ENCODE data around the gene EPHA4. TPM values are rescaled to one million over a fixed set of nuclear protein-coding genes. Genes with fewer than 3 reads are reported as not detected.

The EPHA4 gene
- total and polyA plus RNA-seq, 4 donors: 0.43 to 2.3 (median 1.1) TPM

DNA sequence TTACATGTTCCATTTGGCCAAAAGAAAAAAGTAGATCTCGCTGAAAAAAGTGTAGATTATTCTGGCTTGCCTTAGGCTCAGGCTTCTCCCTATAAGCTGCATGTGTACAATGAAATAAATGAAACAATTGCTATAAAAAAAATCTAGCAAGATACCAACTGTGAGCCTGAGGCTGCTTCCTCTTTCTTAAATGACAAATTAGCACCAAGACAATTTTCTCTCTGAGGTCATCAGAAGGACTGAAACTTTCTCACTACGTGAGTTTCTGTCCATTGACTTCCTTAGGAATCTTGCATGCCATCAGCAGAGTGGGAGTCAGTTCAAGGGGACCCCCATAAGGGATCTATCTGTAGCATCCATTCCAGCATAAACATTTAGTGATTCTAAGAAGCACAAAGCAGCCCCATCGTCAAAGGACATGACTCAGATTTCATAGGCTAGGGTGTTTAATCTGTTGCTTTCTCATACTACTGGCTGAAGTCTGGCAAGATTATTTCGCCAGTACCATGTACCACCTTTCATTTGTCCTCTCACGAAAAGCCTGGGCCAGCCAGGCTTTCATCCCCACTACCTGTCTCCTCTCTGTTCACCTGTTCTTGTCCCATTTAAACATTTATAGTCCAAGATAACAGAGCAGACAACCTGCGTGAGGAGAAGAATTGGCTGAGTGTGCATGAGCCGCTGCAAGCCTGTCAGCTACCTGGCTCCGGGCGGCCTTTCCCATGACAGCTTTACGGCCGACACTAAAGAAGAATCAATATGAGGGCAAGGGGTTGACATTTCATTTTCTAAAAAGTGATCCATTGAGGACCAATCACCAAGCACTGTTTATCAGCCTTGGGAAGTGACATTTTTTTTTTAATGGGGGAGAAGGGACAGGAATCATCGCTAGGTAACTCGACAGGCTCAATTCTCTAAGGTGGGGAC lies 120.0 kb downstream of the EPHA4 start:
- Histone ChIP-seq H3K4me3 (ENCODE audit: low read depth in 1 of 3, low read length in 3 of 3) (no peak overlapping the region), H3K27ac (ENCODE audit: low read depth in 1 of 2, low read length in 2 of 2) (no peak overlapping the region), H3K27me3 (ENCODE audit: control insufficient read depth in 4 of 4, insufficient read depth in 4 of 4, low read length in 3 of 4) (no peaks in the 10 kb centered on the region), H3K9ac (ENCODE audit: low read depth in 1 of 2, low read length in 2 of 2) (no peak overlapping the region), H3K4me1 (ENCODE audit: control insufficient read depth in 4 of 4, insufficient read depth in 4 of 4, low read length in 3 of 4) (no peaks in the 10 kb centered on the region), H3K9me3 (ENCODE audit: control insufficient read depth in 4 of 4, low read length in 3 of 4) (no peaks in the 10 kb centered on the region), H3K36me3 (ENCODE audit: control insufficient read depth in 4 of 4, insufficient read depth in 3 of 4, low read depth in 1 of 4, low read length in 3 of 4) (no peaks in the 10 kb centered on the region)
- DNase-seq (ENCODE audit: low spot score): no peak
- TF ChIP-seq SP1 (IDR thresholded peaks at IDR 0.05): no peak
- TF ChIP-seq, protein P1, sequence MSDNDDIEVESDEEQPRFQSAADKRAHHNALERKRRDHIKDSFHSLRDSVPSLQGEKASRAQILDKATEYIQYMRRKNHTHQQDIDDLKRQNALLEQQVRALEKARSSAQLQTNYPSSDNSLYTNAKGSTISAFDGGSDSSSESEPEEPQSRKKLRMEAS (IDR thresholded peaks at IDR 0.05): no peak
- 74% methylated on average over 13 of the region's 13 CpGs for WGBS

DNA sequence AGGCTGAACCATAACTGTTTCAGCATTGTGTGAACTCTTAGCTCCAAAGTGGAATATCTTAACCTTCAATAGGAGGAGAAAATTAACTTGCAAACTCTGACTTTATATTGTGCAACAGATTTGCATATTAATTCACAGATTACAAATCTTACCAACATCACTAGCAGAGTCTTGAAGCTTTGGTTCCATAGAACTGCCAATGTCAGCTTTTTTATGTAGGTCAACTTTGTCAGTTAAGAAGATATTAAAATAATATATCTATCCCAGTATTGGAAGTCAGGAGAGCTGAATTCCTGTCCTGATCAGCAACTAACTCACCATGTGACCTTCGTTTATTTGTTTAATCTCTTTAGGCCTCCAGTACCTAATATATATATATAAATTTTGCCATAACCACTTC lies 121.8 kb downstream of the EPHA4 start:
- Histone ChIP-seq H3K27ac (ENCODE audit: low read depth in 1 of 2, low read length in 2 of 2) (no peak overlapping the region), H3K4me1 (ENCODE audit: control insufficient read depth in 4 of 4, insufficient read depth in 4 of 4, low read length in 3 of 4) (no peaks in the 10 kb centered on the region), H3K36me3 (ENCODE audit: control insufficient read depth in 4 of 4, insufficient read depth in 3 of 4, low read depth in 1 of 4, low read length in 3 of 4) (no peaks in the 10 kb centered on the region), H3K9me3 (ENCODE audit: control insufficient read depth in 4 of 4, low read length in 3 of 4) (no peaks in the 10 kb centered on the region), H3K9ac (ENCODE audit: low read depth in 1 of 2, low read length in 2 of 2) (no peak overlapping the region), H3K27me3 (ENCODE audit: control insufficient read depth in 4 of 4, insufficient read depth in 4 of 4, low read length in 3 of 4) (no peaks in the 10 kb centered on the region), H3K4me3 (ENCODE audit: low read depth in 1 of 3, low read length in 3 of 3) (no peak overlapping the region)
- 79% methylated on average over 1 of the region's 1 CpG for WGBS
- no peak for DNase-seq (ENCODE audit: low spot score)
- TF ChIP-seq NR2F2 (IDR thresholded peaks at IDR 0.05) (no peak), SP1 (IDR thresholded peaks at IDR 0.05) (no peak), RAD21 (IDR thresholded peaks at IDR 0.05) (no peak)
- TF ChIP-seq, protein P2, sequence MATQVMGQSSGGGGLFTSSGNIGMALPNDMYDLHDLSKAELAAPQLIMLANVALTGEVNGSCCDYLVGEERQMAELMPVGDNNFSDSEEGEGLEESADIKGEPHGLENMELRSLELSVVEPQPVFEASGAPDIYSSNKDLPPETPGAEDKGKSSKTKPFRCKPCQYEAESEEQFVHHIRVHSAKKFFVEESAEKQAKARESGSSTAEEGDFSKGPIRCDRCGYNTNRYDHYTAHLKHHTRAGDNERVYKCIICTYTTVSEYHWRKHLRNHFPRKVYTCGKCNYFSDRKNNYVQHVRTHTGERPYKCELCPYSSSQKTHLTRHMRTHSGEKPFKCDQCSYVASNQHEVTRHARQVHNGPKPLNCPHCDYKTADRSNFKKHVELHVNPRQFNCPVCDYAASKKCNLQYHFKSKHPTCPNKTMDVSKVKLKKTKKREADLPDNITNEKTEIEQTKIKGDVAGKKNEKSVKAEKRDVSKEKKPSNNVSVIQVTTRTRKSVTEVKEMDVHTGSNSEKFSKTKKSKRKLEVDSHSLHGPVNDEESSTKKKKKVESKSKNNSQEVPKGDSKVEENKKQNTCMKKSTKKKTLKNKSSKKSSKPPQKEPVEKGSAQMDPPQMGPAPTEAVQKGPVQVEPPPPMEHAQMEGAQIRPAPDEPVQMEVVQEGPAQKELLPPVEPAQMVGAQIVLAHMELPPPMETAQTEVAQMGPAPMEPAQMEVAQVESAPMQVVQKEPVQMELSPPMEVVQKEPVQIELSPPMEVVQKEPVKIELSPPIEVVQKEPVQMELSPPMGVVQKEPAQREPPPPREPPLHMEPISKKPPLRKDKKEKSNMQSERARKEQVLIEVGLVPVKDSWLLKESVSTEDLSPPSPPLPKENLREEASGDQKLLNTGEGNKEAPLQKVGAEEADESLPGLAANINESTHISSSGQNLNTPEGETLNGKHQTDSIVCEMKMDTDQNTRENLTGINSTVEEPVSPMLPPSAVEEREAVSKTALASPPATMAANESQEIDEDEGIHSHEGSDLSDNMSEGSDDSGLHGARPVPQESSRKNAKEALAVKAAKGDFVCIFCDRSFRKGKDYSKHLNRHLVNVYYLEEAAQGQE (IDR thresholded peaks at IDR 0.05): no peak
- TF ChIP-seq, protein P3, sequence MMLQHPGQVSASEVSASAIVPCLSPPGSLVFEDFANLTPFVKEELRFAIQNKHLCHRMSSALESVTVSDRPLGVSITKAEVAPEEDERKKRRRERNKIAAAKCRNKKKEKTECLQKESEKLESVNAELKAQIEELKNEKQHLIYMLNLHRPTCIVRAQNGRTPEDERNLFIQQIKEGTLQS (IDR thresholded peaks at IDR 0.05): no peak

DNA sequence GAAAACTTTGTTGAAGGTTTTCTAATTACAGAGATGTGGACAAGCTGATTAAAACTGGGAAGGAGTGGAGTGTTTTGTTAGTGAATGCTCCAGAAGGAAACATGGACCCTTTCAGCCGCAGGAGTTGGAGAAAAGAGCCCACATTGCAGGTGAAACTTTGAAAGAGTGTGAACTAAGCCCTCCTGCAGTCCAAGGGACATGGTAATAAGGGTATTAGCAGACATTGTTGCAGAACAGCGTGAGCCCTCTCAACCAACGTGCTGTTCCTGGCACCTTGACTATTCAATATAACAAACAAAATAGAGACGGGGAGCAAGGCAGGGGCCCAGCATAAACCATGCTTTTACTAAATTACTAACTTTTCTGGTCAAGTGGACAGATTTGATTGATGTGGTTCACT lies 122.7 kb downstream of the EPHA4 start:
- no peaks in the 10 kb centered on the region for H3K4me1 ChIP-seq (ENCODE audit: control insufficient read depth in 4 of 4, insufficient read depth in 4 of 4, low read length in 3 of 4)
- H3K4me3 ChIP-seq (ENCODE audit: low read depth in 1 of 3, low read length in 3 of 3): no peak overlapping the region
- no peak overlapping the region for H3K9ac ChIP-seq (ENCODE audit: low read depth in 1 of 2, low read length in 2 of 2)
- H3K36me3 ChIP-seq (ENCODE audit: control insufficient read depth in 4 of 4, insufficient read depth in 3 of 4, low read depth in 1 of 4, low read length in 3 of 4): no peaks in the 10 kb centered on the region
- no peak overlapping the region for H3K27ac ChIP-seq (ENCODE audit: low read depth in 1 of 2, low read length in 2 of 2)
- no peak for TF ChIP-seq RXRA (IDR thresholded peaks at IDR 0.05)
- TF ChIP-seq, protein P1 (IDR thresholded peaks at IDR 0.05): no peak
- no peak for TF ChIP-seq FOXA1 (IDR thresholded peaks at IDR 0.05)
- no peak for TF ChIP-seq YY1 (IDR thresholded peaks at IDR 0.05)
- TF ChIP-seq, protein P2 (IDR thresholded peaks at IDR 0.05): no peak
- H3K9me3 ChIP-seq (ENCODE audit: control insufficient read depth in 4 of 4, low read length in 3 of 4): no peaks in the 10 kb centered on the region
- DNase-seq (ENCODE audit: low spot score): no peak
- 66% methylated on average over 4 of the region's 4 CpGs for whole genome bisulfite sequencing
- no peaks in the 10 kb centered on the region for H3K27me3 ChIP-seq (ENCODE audit: control insufficient read depth in 4 of 4, insufficient read depth in 4 of 4, low read length in 3 of 4)

Measured in liver (tissue), 9 donors.